Retinal pigment epithelial cell (primary cell): ENCODE measurements around the gene SRRT.

Experiments
- DNase-seq: peaks from one replicate; pipeline ENCODE4 v3.0.0-alpha.2; 2010; ENCODE audit warnings: low read depth
- H3K4me3 ChIP-seq: 2 replicates; pipeline ENCODE4 v1.5.1; 2011; ENCODE audit warnings: mild to moderate bottlenecking, low read length, control low read depth, moderate library complexity
- TF ChIP-seq, protein P1 (sequence below): conservative IDR thresholded peaks from 2 replicates; pipeline ENCODE4 v1.5.1; 2011; ENCODE audit warnings: low read depth, low read length, control low read depth, inconsistent platforms

SRRT gene

DNA sequence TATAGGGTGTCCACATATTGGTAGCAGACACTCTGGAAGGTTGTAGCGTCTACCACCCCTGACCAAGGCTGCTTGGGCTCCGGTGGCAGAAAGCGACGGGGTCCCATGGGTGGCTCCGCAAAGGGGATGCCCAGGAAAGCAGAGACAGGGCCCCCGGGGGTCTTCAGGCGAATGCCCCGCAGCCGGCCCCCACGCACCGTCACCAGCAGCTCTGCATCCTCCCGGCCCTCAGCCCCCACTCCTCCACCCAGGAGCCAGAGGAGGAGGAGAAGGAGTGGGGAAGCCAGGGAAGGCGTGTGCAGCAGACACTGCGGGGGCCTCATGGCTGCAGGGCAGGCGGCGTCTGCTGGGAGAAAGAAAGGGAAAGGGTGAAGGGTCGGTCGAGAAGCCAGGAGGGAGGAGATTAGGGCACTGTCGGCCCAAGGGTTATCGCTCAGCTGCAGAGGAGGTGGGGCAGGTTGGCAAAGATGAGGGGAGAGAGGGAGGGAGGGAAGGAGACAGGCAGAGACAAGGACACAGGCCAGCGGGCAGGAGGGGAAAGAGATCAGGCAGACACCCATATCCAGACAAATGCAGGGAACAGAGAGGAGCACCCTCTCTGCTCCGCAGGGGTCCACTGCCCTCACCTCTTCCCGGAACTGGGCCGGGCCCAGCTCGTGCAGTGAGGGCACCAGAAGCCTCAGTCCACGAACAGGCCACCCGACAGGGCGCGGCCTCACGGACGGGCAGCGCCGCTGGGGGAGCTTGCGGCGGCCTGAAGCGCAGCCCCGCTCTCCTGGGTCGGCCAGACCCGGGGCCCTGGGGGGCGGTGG is 19.2 kb downstream of the SRRT start:
- no peak for DNase-seq
- no peak overlapping the region for H3K4me3 ChIP-seq
- TF ChIP-seq, protein P1, sequence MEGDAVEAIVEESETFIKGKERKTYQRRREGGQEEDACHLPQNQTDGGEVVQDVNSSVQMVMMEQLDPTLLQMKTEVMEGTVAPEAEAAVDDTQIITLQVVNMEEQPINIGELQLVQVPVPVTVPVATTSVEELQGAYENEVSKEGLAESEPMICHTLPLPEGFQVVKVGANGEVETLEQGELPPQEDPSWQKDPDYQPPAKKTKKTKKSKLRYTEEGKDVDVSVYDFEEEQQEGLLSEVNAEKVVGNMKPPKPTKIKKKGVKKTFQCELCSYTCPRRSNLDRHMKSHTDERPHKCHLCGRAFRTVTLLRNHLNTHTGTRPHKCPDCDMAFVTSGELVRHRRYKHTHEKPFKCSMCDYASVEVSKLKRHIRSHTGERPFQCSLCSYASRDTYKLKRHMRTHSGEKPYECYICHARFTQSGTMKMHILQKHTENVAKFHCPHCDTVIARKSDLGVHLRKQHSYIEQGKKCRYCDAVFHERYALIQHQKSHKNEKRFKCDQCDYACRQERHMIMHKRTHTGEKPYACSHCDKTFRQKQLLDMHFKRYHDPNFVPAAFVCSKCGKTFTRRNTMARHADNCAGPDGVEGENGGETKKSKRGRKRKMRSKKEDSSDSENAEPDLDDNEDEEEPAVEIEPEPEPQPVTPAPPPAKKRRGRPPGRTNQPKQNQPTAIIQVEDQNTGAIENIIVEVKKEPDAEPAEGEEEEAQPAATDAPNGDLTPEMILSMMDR: no peak

DNA sequence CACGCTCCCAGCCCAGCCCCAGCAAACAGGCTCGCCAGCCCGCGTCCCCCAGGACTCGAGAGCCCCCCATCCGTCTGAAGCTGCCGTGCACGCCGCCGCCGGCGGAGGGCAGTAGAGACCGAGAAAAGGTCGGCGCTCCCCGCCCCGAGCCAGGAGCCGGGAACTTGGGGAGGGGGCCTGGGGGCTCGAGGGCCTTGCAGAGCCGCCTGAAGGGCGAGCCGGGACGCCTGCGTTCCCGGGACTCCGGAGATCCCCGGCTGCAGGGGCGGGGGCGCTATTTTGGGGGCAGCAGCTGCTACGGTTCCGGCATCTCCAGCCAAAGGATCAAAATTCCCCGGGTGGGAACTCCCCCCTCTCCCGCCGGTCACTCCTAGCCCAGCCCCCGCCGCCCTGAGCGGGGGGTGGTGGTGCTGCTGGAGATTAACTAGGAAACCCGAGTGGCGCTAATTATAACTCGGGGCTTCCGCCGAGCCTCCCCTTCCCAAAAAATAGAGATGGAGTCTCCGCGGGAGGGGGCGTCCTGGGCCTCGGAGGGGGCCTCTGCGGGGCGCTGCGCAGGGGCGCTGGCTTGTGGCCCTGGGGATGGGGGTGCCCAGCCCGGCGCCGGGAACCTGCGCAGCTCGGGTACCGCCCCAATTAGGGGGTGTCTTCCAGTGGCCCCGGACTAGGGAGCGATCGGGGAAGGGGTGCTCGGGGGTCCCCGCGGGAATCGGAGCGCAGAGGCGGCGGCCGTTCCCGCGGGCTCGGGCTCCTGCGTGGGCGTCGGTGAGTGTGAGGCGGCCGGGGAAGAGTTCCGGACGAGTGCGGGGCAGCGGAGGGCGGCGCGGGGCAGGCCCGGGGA is 20.2 kb downstream of the SRRT start:
- TF ChIP-seq, protein P1: peak; percentile 77
- peak overlapping the region; percentile 40 for H3K4me3 ChIP-seq
- DNase-seq: no peak

- no peak for DNase-seq
- peak within 1 kb of the TSS; percentile 40 for H3K4me3 ChIP-seq
- TF ChIP-seq, protein P1: no peak
Observed at GRCh38 chr7:100895701-100895955, 20.7 kb downstream of the SRRT start, which contains the start of gene ACHE. Gene ACHE, minus strand, starts transcription at chr7:100895888. Its CDS starts 1,656 bp downstream, at chr7:100894232.

GRCh38 chr7:100895956-100896731 is 21.2 kb downstream of the SRRT start:
- TF ChIP-seq, protein P1: no peak
- no peak for DNase-seq
- no peak overlapping the region for H3K4me3 ChIP-seq

DNA sequence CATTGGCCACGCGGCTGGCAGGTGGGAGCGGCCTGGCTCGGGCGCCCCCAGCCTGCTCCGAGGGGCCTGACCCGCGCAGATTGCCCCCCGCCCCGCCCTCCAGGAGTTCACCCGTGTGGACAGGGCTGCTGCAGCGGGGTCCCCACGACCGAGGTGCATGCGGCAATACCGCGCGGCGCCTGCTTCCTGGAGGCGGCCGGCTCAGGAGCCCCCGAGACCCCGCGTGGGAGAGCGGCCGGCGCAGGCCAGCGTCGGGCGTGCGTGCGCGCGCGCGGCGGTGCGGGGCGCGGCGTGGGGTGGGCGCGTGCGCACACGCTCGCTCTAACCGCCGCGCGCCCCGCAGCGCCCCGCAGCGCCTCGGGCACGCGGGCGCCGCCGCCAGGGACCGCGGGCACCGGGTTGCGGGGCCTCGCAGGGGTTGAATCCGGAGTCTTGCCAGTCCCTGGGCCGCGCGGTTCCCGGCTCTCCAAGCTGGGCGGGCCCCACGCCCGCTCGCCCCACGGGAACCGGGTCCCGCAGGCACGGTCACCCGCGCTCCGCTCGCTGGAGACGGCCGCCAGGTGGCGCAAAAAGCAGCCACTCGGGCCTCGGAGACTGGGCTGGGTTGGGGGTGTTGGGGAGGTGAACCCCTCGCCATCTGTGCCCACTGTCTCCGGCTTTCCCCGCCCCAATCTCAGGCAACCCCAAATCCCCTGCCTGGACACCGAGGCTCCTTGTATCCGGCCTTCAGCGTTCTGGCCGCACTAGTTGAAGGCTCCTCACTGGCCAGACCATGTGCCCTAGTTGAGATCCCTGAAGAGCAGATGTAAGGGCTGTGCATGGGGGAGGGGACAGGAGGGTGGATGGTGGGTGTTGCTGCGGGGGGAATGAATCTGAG is 22.1 kb downstream of the SRRT start:
- no peak for DNase-seq

More for the DNA sequence above, 22.1 kb downstream of the SRRT start:
- TF ChIP-seq, protein P1: peak; percentile 66
- no peak overlapping the region for H3K4me3 ChIP-seq
